ENCODE data around the gene ELMOD1.

The ELMOD1 gene

GRCh38 chr11:107651672-107652071 is 60.7 kb downstream of the ELMOD1 start:
- no peak for DNase-seq

- DNase-seq, result no peak
Observed at GRCh38 chr11:107653076-107653475, 62.1 kb downstream of the ELMOD1 start.

GRCh38 chr11:107655602-107656001 is 64.7 kb downstream of the ELMOD1 start:
- no peak for DNase-seq

GRCh38 chr11:107659310-107659709 is 68.4 kb downstream of the ELMOD1 start:
- no peak for DNase-seq

- no peak for DNase-seq
Observed at GRCh38 chr11:107660066-107660465, 69.1 kb downstream of the ELMOD1 start.

GRCh38 chr11:107661656-107662055 is 70.7 kb downstream of the ELMOD1 start:
- DNase-seq, result no peak

GRCh38 chr11:107665018-107665417 is 74.1 kb downstream of the ELMOD1 start:
- DNase-seq, result no peak

- no peak for DNase-seq
Observed at GRCh38 chr11:107666911-107667613, 76.1 kb downstream of the ELMOD1 start.

GRCh38 chr11:107669191-107669740 is 78.3 kb downstream of the ELMOD1 start:
- DNase-seq, result no peak

GRCh38 chr11:107669893-107670601 is 79.1 kb downstream of the ELMOD1 start:
- DNase-seq, result no peak

GRCh38 chr11:107675902-107676301 is 85.0 kb downstream of the ELMOD1 start:
- no peak for DNase-seq

GRCh38 chr11:107676336-107677057 is 85.5 kb downstream of the ELMOD1 start:
- no peak for DNase-seq

GRCh38 chr11:107677924-107678631 is 87.1 kb downstream of the ELMOD1 start:
- no peak for DNase-seq

- DNase-seq, result no peak
Observed at GRCh38 chr11:107678632-107678971, 87.7 kb downstream of the ELMOD1 start.

- no peak for DNase-seq
Observed at GRCh38 chr11:107679255-107680024, 88.5 kb downstream of the ELMOD1 start.

- DNase-seq, result no peak
Observed at GRCh38 chr11:107682171-107682570, 91.2 kb downstream of the ELMOD1 start.

- DNase-seq, result no peak
Observed at GRCh38 chr11:107682572-107682971, 91.6 kb downstream of the ELMOD1 start.

- no peak for DNase-seq
Observed at GRCh38 chr11:107683061-107683460, 92.1 kb downstream of the ELMOD1 start.

- DNase-seq, result no peak
Observed at GRCh38 chr11:107683807-107684206, 92.9 kb downstream of the ELMOD1 start.

GRCh38 chr11:107688322-107688918 is 97.5 kb downstream of the ELMOD1 start:
- DNase-seq, result no peak

GRCh38 chr11:107689317-107690202 is 98.6 kb downstream of the ELMOD1 start:
- DNase-seq, result peak in 2 of 4 experiments; percentile 2 to 36
